Neuronal stem cell (in vitro differentiated cells): ENCODE results near the gene OSBPL1A.

ENCODE experiments used
- DNase-seq: peaks from one replicate; pipeline ENCODE4 v3.0.0-alpha.2; 2013; ENCODE audit warnings: low spot score
- H2AFZ ChIP-seq: one replicate; pipeline ENCODE4 v1.6.1; 2013; ENCODE audit warnings: mild to moderate bottlenecking, low read length, inconsistent platforms
- H2AK5ac ChIP-seq: 2 replicates; pipeline ENCODE4 v1.6.1; 2013; ENCODE audit warnings: low read depth, mild to moderate bottlenecking, inconsistent platforms, low read length, moderate library complexity, mixed read lengths
- H2BK120ac ChIP-seq: 2 replicates; pipeline ENCODE4 v1.6.1; 2013; ENCODE audit warnings: low read depth, mild to moderate bottlenecking, inconsistent platforms, low read length, moderate library complexity, mixed read lengths
- H2BK12ac ChIP-seq: one replicate; pipeline ENCODE4 v1.6.1; 2013; ENCODE audit warnings: low read length, inconsistent platforms
- H2BK15ac ChIP-seq: 2 replicates; pipeline ENCODE4 v1.6.1; 2013; ENCODE audit warnings: mild to moderate bottlenecking, low read length, inconsistent platforms, mixed read lengths
- H2BK5ac ChIP-seq: one replicate; pipeline ENCODE4 v1.6.1; 2013; ENCODE audit warnings: inconsistent platforms, mild to moderate bottlenecking, low read length, moderate library complexity
- H3K14ac ChIP-seq: one replicate; pipeline ENCODE4 v1.6.1; 2013; ENCODE audit warnings: low read length, inconsistent platforms
- H3K18ac ChIP-seq: 2 replicates; pipeline ENCODE4 v1.6.1; 2013; ENCODE audit warnings: low read length, inconsistent platforms
- H3K23ac ChIP-seq: 2 replicates; pipeline ENCODE4 v1.6.1; 2013; ENCODE audit warnings: low read depth, mild to moderate bottlenecking, mixed read lengths, low read length, inconsistent platforms; ENCODE audit not compliant: poor library complexity
- H3K27ac ChIP-seq: replicated peaks from 3 replicates; pipeline ENCODE4 v1.5.1; 2013; ENCODE audit warnings: low read length, inconsistent platforms
- H3K27me3 ChIP-seq, 3 experiments: 2 replicates each; pipeline ENCODE4 v1.6.1; 2013; ENCODE audit warnings: low read length in 3 of 3, mild to moderate bottlenecking in 2 of 3, inconsistent platforms in 1 of 3, low read depth in 1 of 3, mixed read lengths in 1 of 3, moderate library complexity in 1 of 3; ENCODE audit not compliant: control insufficient read depth in 3 of 3, insufficient read depth in 3 of 3
- H3K36me3 ChIP-seq, 2 donors: replicated peaks in 1 of 2; 2 replicates each; pipeline ENCODE4 v1.6.1; 2013; ENCODE audit warnings: low read length in 2 of 2; ENCODE audit not compliant: control insufficient read depth in 2 of 2, insufficient read depth in 2 of 2
- H3K4ac ChIP-seq: 2 replicates; pipeline ENCODE4 v1.6.1; 2013; ENCODE audit warnings: inconsistent platforms, mild to moderate bottlenecking, low read length, moderate library complexity
- H3K4me1 ChIP-seq, 2 donors: 1 replicate in 1 of 2; 2 replicates in 1 of 2; pipeline ENCODE4 v1.6.1; 2013; ENCODE audit warnings: low read length in 2 of 2, low read depth in 1 of 2; ENCODE audit not compliant: control insufficient read depth in 2 of 2, insufficient read depth in 1 of 2
- H3K4me2 ChIP-seq: one replicate; pipeline ENCODE4 v1.6.1; 2013; ENCODE audit warnings: mild to moderate bottlenecking, low read length, inconsistent platforms; ENCODE audit not compliant: insufficient read depth, poor library complexity, severe bottlenecking
- H3K4me3 ChIP-seq, 2 donors: 2 replicates each; pipeline ENCODE4 v1.5.1; 2013; ENCODE audit warnings: low read length in 2 of 2, mild to moderate bottlenecking in 2 of 2, inconsistent platforms in 1 of 2, moderate library complexity in 1 of 2
- H3K79me1 ChIP-seq: one replicate; pipeline ENCODE4 v1.6.1; 2013; ENCODE audit warnings: low read depth, mild to moderate bottlenecking, inconsistent platforms, low read length, moderate library complexity
- H3K9ac ChIP-seq: one replicate; pipeline ENCODE4 v1.6.1; 2013; ENCODE audit warnings: mild to moderate bottlenecking, low read depth, low read length, inconsistent platforms; ENCODE audit not compliant: poor library complexity
- H3K9me3 ChIP-seq, 2 donors: replicated peaks in 1 of 2; 2 replicates each; pipeline versions ENCODE3 to v1.6.1; 2013; ENCODE audit warnings: low read length in 2 of 2, mild to moderate bottlenecking in 2 of 2, inconsistent platforms in 1 of 2, low read depth in 1 of 2, mixed read lengths in 1 of 2, moderate library complexity in 1 of 2; ENCODE audit not compliant: control insufficient read depth in 2 of 2, insufficient read depth in 1 of 2
- H4K8ac ChIP-seq: one replicate; pipeline ENCODE4 v1.6.1; 2013; ENCODE audit warnings: low read depth, mild to moderate bottlenecking, inconsistent platforms, low read length, moderate library complexity
- H4K91ac ChIP-seq: one replicate; pipeline ENCODE4 v1.6.1; 2013; ENCODE audit warnings: low read length, low read depth, mild to moderate bottlenecking, inconsistent platforms; ENCODE audit not compliant: poor library complexity
- WGBS, 2 donors: extraction: QIAGEN DNeasy Blood & Tissue Kit; methylation state at CpG; one replicate each; pipeline ENCODE4 v1.1.7; 2013; ENCODE audit warnings: missing lambda C conversion rate in 2 of 2, mixed read lengths in 1 of 2; ENCODE audit not compliant: insufficient read length in 2 of 2, insufficient replicate concordance in 1 of 2; ENCODE audit errors: extremely low coverage in 2 of 2; 5-methylcytosine and 5-hydroxymethylcytosine counted together

OSBPL1A gene

DNA sequence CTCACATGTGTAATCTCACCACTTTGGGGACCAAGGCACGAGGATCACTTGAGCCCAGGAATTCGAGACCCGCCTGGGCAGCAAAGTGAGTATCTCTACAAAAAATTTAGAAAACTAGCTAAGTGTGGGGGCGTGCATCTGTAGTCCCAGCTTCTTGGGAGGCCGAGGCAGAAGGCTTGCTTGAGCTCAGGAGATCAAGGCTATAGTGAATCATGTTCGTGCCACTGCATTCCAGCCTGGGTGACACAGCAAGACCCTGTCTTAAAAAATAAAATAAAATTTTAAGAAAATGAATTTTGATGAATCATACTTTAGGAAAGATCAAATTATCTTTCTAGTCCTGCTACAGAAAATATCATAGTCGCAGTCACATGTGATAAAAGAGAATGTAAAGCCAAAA is 211.8 kb downstream of the OSBPL1A start:
- Histone ChIP-seq H3K9me3 (no peaks in the 10 kb centered on the region), H2AFZ (no peak overlapping the region), H2BK12ac (no peak overlapping the region), H3K27ac (no peak overlapping the region), H2BK120ac (no peak overlapping the region), H2AK5ac (no peak overlapping the region), H3K27me3 (no peaks in the 10 kb centered on the region), H2BK5ac (no peak overlapping the region), H2BK15ac (no peak overlapping the region), H3K4ac (no peak overlapping the region), H3K79me1 (no peaks in the 10 kb centered on the region), H3K14ac (no peak overlapping the region), H3K23ac (no peak overlapping the region), H3K18ac (no peak overlapping the region), H3K36me3 (peaks cover 2 to 20% of the 10 kb centered on the region in 2 donors), H3K4me2 (no peak overlapping the region), H4K8ac (no peak overlapping the region), H3K4me3 (no peak overlapping the region), H4K91ac (no peak overlapping the region), H3K9ac (no peak overlapping the region), H3K4me1 (peaks cover 9 to 18% of the 10 kb centered on the region in 2 donors)
- DNase-seq = no peak
- WGBS, 2 donors = no CpG with 5 or more reads among the region's 7 CpGs

DNA sequence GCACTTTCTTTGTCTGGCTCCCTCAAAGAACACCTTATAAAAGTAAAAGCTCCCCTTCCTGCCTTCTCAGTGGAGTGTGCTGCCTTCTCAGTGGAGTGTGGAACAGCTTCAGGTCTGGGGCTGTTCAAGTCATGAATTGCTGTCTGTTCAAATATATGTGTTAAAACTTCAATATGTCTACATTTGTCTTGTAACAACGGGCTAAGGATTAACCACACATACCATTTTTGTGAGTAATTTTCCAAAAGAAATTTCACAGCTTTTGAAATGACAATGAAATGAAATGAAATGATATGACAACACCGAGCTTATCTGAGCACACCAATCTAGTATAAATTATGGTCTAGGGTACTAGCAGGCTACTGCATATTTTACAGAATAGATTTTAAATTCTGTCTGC is 215.8 kb downstream of the OSBPL1A start:
- H3K4me3 ChIP-seq = no peak overlapping the region
- no peak overlapping the region for H4K91ac ChIP-seq
- no peak overlapping the region for H4K8ac ChIP-seq
- peaks cover 6 to 8% of the 10 kb centered on the region in 2 donors for H3K4me1 ChIP-seq
- no peak overlapping the region for H2AFZ ChIP-seq
- H3K4ac ChIP-seq = no peak overlapping the region
- H3K14ac ChIP-seq = no peak overlapping the region
- no peaks in the 10 kb centered on the region for H3K79me1 ChIP-seq
- H3K27ac ChIP-seq = no peak overlapping the region
- H3K9me3 ChIP-seq = no peaks in the 10 kb centered on the region
- DNase-seq = no peak
- no peaks in the 10 kb centered on the region for H3K27me3 ChIP-seq
- H3K36me3 ChIP-seq = peaks cover 4 to 51% of the 10 kb centered on the region in 2 donors
- H3K4me2 ChIP-seq = no peak overlapping the region
- H3K18ac ChIP-seq = no peak overlapping the region
- no peak overlapping the region for H2BK12ac ChIP-seq
- no CpG with 5 or more reads among the region's 2 CpGs for WGBS, 2 donors
- H2AK5ac ChIP-seq = no peak overlapping the region
- H2BK120ac ChIP-seq = no peak overlapping the region
- H3K9ac ChIP-seq = no peak overlapping the region
- no peak overlapping the region for H2BK15ac ChIP-seq
- no peak overlapping the region for H2BK5ac ChIP-seq
- no peak overlapping the region for H3K23ac ChIP-seq

DNA sequence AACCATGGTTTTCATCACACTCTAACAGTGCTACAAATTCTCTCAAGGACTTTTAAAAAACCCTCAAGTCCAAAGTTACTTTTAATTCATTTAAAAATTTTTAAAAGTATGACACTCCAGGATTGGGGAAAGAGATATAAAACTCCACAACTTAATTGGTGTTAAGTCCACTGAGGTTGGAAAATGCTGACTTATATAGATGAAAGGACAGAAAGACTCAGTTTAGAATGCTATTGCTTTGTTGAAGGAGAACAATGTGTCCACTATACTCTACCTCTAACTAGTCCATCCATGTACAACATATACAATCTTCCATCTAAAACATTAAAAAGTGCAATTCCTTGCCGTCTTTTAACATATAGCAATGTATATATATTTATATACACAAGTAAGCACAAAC is 217.6 kb downstream of the OSBPL1A start:
- Histone ChIP-seq H3K27ac (no peak overlapping the region), H3K9ac (no peak overlapping the region), H3K79me1 (no peaks in the 10 kb centered on the region), H3K9me3 (no peaks in the 10 kb centered on the region), H4K8ac (no peak overlapping the region), H3K36me3 (peaks cover 4 to 60% of the 10 kb centered on the region in 2 donors), H3K4ac (no peak overlapping the region), H2BK120ac (no peak overlapping the region), H3K4me3 (no peak overlapping the region), H3K27me3 (no peaks in the 10 kb centered on the region), H3K4me2 (no peak overlapping the region), H3K14ac (no peak overlapping the region), H3K23ac (no peak overlapping the region), H3K18ac (no peak overlapping the region), H3K4me1 (peaks cover 3 to 8% of the 10 kb centered on the region in 2 donors), H2BK5ac (no peak overlapping the region), H2AK5ac (no peak overlapping the region), H2AFZ (no peak overlapping the region), H2BK15ac (no peak overlapping the region), H2BK12ac (no peak overlapping the region), H4K91ac (no peak overlapping the region)
- no CpG with 5 or more reads among the region's 1 CpG for whole genome bisulfite sequencing, 2 donors
- DNase-seq = no peak

DNA sequence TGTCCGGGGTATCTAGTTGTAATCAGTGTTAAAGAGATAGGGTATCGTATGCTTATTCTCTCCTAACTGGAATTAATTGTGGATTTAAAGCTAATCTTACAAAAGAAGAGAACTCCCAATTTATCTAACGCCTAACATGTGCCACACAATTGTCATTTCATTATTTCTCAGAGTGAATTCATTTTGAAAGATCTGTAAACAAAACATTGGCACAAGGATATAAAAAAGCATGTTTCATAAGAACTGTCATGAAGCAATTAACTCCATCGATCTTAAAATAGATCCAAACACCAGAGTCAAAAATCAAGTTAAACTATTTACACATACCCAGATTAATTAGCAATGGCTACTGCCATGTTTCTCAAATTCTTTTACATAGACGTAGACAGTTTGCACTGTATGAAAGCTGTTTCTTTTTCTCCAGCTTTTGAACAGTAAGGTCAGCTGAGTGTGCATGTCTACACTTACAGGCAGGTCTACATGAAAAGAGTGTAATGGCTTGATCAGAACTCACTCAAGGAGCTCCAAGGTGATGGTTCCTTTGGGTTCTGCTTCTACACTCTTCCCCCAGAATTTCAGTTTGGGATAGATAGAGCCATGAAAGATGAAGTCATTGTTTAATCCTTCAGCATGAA is 220.0 kb downstream of the OSBPL1A start:
- H3K27ac ChIP-seq = no peak overlapping the region
- H3K9me3 ChIP-seq = no peaks in the 10 kb centered on the region
- H4K8ac ChIP-seq = no peak overlapping the region
- H2AFZ ChIP-seq = no peak overlapping the region
- H3K18ac ChIP-seq = no peak overlapping the region
- no peak overlapping the region for H3K14ac ChIP-seq
- peaks cover 0 to 4% of the 10 kb centered on the region in 2 donors for H3K4me1 ChIP-seq
- H3K4me3 ChIP-seq = no peak overlapping the region
- no peak overlapping the region for H4K91ac ChIP-seq
- H2BK12ac ChIP-seq = no peak overlapping the region
- DNase-seq = no peak
- no peak overlapping the region for H3K23ac ChIP-seq
- no peak overlapping the region for H2BK5ac ChIP-seq
- WGBS, 2 donors = no CpG with 5 or more reads among the region's 5 CpGs
- H3K4ac ChIP-seq = no peak overlapping the region
- H3K9ac ChIP-seq = no peak overlapping the region
- H2BK15ac ChIP-seq = no peak overlapping the region
- no peaks in the 10 kb centered on the region for H3K27me3 ChIP-seq
- H3K36me3 ChIP-seq = peaks cover 4 to 72% of the 10 kb centered on the region in 2 donors
- no peaks in the 10 kb centered on the region for H3K79me1 ChIP-seq
- H2BK120ac ChIP-seq = no peak overlapping the region
- no peak overlapping the region for H3K4me2 ChIP-seq
- H2AK5ac ChIP-seq = no peak overlapping the region
